Activated T-cell treated with anti-CD3 and anti-CD28 coated beads for 24 hours (primary cell): Measurements from ENCODE around the gene EVX2.

Experiments
- DNase-seq: peaks from one replicate; pipeline ENCODE4 v3.0.0-alpha.2; 2020; ENCODE audit warnings: low read depth

Gene EVX2

DNA sequence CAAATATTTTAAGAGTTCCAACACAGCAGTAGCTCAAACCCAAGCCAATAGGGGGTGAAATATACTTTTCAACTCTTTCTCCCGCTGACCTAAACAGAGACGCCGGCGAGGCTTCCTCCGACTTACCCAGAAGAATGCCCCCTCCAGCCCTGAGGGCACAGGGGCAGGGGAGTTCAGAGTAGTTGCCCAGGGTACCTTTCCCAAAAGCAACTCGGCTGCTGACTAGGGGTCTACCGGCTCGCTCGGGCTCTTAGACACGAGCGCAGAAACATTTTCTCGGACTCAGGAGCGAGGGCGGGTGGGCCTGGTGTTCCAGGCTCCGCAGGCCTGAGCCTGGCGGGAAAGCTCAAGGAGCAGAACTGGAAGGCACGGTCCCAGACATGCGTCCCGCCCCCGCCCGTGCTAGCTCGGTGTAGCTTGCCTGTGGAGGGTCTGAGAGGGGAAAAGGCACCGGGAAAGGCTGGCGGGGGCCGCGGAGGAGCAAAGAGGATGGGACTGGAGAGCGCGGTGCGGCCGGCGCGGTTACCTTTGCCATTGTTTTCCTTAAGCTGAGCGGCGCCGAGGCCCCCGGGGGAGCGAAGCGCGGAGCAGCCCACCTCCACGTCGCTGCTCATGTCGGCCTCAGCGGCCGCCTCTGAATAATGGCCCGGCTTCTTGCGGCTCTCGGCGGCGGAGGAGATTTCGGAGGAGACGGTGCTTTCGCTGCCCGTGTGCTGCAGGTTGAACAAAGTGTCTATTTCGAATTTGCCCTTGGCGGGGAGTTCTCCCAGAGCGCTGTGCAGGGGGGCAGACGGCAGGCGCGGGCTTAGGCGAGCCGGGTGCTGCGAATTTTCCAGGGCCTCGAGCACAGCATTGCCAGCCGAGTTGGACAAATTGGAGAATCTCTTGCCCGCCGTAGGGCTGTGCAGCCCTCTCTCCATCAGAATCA, 674 bp downstream of the EVX2 start:
- DNase-seq: no peak

DNA sequence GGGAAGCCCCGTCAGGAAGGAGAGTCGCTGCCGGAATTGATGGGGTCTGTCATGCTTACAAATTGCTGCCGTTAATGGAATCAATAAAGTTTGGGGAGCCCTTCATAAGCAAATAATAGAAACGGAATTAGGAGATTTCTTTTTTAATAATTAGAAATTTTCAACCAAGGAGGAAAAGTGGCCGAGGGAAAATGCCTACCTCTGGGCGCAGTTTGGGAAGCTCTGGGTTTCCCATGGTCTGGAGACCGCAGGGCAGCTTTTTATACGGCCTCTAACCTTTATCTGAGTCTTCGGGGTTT, 1.3 kb downstream of the EVX2 start:
- no peak for DNase-seq

DNA sequence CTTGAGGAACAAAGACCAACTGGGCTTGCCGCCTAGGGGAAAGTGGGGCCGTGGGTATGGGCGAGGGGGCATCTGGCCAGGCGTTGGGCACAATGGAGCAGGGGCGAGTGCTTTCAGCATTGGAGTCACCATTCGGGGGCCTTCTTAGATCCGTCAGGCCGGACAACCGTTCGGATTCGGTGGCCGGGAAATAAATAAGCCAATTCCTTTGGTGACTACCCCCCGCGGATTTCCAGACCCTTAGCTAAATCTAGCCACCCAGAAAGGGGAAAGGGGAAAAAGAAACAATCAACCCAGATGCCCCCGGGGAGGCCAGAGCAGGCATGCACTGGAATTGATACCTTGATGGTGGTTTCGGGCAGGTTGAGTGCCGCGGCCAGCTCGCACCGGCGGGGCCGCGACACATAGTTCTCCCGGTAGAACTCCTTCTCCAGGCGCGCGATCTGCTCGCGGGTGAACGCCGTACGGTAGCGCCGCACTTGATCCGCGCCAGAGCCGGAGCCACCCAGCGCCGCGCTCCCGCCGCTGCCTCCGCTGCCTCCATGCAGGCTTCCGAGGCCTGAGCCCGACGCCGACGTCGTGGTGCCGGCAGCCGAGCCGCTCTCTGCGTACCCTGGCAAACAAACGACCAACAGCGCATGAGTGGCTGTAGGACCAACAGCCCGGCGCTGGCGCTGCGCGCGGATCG, 1.8 kb downstream of the EVX2 start:
- DNase-seq: no peak

DNA sequence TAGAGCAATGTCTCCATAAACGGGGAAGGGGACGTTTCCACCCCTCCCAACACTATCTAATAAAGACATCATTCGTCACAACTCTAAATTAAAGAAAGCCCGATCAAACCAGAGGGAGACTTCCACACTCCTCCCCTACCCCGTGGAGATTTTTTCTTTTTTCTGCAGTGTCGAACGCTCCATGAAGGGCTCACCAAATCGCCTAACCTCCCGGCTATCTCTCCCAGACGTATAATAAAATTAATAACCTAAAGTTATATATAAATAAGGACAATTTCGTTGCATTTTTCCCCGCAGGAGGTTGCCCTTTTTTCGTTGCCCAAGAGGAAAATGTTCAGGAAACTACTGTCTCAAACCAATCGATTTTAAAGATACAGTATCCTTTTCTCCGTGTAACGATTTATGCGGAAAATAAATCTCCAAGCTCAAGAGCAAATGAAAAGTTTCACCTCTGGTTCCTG, 2.4 kb downstream of the EVX2 start:
- no peak for DNase-seq

DNA sequence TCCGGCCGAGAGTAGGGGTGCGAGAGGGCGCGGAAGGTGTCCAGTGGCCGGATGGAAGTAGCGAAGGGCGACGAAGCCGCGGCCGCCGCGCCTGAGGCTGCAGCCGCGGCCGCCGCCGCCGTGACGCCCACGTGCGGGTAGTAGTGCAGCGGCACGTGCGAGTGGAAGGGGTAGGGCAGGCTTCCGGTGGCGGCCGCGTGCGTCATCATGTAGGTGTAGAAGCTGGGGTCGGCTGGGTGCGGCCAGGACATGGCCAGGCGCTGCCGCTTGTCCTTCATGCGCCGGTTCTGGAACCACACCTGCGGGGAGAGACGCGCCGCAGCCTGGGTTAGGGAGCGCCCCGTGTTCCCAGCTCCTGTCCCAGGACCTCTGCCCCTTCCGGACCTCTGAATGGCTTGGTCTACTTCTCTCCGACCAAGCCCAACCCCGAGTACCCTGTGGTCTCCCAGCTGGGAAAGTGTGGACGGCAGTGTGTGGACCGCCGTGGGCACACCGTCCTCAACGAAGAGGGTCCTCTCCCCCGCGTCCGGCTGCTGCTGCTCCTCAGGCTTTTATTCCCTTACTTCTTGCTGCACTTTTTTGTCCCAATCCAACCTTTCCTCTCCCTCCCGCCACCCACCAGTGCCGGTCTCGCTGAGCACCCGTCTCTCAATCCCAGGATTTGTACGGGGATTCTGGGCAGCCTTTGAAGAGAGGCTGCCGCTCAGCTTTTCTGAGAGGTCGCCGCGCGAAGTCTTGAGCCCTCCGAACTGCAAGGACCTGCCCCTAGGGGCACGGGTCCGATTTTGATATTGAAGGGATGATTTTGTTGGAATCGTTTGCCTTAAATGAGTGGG, 3.0 kb downstream of the EVX2 start:
- no peak for DNase-seq

DNA sequence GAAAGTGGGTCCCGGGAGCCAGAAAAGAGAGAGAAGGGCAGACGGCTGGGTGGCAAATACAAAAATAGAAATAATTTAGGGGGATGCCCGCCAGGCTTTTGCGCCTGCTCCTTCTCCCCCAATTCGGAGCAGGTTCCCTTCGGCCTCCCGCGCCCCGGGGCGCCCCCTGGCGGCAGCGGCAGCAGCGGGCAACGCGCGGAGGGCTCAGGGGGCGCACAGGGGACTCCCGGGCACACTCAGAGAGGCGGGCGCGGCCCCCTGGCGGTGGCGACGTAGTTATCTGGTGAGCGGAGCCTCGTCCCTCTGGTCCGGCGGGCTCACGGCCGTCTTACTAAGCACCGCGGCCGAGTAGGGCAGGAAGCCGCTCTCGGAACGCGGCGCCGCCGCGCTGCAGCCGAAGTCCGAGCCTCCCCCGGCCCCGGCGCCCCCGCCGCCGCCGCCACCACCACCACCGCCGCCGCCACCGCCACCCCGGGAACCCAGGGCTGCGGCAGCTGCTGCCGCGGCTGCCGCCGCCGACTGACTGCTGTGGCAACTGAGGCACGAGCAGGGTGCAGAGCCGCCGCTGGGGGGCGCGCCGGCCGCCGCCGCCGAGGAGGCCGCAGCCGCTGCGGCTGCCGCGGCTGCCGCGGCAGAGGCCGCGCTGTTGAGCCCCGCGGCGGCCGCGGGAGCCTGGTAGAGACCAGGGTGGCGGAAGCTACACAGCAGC, 3.8 kb downstream of the EVX2 start:
- no peak for DNase-seq

DNA sequence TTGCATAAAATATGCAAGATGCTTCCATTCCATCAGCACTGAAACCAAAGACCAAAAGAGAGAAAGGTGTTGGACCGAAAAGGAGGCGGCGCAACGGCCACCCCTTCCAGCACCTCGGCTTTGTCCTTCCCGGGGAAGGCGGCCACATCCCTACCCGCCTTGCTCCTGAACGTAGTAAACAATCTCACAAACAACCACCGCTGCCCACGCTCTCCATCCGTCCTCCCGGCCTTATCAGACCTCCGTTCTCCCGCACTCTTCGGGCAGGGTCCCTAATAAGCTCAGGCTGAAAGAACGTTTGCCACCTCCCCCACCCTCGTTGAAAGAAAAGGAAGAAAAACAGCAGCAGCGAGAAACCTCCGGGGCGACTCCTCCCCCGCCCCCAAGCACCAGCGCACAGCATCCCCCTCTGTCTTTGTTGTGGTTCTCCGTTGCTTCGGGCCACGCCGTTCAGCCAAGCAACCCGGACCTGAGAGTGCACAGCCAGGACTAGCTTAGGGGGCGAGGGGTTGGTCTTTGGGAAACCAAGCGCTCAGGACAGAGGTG, 4.4 kb downstream of the EVX2 start:
- no peak for DNase-seq

DNA sequence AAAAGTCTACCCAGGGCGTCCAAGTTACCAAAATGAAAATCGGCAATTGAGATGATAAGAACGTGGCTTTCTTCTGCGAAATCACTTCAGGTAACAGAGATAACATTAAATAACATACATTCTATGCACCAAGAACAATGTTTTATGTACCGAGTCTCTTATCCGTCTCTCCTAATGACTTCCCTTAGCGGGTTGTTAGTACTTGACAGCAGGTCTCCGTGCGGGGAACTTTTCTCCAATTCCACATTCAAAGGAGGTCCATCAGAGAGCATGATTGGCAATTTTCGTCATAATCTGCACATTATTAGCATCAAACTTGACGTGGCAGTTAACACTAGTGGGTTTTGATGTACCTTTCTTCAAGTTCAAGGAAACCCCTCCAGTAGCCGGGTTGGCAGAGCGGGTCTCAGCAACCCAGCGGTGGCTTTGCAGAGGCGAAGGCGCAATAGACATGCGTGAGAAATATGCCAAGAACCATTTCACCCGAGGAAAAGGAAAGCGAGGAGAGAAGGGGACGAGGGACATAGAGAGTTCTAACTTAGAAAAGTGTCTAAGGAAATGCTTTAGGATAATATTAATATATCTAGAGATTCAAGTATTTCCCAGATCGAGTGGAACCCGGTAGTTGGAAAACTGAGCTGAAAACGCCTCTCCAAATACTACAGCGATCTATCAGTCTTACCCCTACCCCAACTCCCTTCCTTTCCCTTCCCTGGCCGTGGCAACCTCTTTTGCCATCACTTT, 5.0 kb downstream of the EVX2 start:
- no peak for DNase-seq

DNA sequence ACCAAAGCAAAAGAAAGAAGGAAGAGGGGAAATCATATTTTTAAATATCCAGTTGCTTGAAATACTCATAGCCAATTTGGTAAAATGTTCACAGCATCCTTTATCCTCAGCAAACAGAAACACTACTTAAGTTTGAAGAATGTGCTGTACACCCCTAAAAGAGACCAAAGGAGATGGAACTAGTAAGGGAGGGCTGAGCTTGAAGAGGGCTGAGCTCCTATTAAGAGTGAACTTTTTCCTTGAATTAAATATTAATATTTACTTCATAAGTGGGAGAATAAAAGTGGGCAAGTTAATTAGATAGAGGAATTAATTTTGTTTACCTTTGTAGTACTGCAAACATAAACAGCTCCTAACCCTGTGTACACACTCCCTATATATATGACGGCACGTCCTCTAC, 7.0 kb downstream of the EVX2 start:
- DNase-seq: no peak

DNA sequence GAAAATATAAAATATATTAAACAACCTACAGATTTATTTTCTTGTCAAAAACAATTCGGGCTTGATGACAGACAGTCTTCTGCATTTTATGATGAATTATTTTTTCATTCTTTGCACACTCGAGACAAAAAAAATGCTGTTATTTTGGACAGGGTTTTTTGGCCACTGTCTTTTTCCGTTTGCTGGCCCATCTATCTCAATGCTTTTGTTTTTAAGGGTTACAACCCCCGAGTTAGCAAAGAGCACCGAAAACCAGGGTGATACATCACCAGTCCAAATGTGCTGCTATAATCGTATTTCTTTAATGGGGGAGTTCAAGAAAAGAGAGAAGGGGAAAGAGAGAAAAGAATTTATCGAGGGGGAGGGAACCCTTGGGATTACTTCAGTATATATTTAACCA, 7.7 kb downstream of the EVX2 start:
- DNase-seq: no peak

DNA sequence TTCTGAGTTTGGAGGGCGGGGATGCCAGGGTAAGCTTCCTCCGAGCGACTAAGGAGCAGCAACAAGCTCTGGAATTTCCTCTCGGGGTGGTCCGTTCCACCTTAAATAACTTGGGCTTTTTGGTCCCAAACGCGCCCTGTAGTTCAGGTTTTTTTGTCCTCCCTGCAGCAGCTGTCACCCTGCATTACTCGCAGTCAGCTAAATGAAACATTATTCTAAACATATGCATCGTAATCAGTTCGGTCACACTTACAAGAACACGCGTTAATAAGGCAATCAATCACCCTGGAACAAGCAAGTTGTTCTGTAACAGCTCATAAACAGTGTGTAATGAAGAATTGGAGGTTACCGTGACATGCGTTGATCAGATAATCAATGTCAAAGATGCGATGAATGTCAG, 8.3 kb downstream of the EVX2 start:
- DNase-seq: no peak

DNA sequence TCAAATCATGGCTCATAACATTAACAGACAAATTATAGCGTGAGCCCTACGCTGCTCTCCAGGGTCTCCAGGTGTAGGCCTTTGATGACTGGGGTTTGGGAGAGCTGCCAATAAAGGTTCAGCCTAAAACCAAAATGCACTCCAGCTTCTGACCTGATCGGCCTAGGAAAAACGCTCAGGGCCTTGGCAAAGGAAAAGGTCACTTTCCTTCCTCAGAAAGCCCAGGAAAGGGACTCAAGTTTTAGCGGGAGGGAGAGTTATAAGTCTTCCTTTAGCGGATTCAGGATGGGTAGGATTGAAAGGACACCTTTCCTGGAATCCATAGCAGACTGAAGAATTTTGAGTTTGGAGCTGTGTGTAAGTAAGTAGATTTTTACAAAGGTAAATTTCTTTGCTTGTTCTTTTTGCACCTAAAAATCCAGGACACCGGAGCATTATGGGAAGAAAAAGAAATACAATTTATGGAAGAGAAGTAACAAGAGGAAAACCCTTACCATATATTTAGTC, 8.8 kb downstream of the EVX2 start:
- DNase-seq: no peak

DNA sequence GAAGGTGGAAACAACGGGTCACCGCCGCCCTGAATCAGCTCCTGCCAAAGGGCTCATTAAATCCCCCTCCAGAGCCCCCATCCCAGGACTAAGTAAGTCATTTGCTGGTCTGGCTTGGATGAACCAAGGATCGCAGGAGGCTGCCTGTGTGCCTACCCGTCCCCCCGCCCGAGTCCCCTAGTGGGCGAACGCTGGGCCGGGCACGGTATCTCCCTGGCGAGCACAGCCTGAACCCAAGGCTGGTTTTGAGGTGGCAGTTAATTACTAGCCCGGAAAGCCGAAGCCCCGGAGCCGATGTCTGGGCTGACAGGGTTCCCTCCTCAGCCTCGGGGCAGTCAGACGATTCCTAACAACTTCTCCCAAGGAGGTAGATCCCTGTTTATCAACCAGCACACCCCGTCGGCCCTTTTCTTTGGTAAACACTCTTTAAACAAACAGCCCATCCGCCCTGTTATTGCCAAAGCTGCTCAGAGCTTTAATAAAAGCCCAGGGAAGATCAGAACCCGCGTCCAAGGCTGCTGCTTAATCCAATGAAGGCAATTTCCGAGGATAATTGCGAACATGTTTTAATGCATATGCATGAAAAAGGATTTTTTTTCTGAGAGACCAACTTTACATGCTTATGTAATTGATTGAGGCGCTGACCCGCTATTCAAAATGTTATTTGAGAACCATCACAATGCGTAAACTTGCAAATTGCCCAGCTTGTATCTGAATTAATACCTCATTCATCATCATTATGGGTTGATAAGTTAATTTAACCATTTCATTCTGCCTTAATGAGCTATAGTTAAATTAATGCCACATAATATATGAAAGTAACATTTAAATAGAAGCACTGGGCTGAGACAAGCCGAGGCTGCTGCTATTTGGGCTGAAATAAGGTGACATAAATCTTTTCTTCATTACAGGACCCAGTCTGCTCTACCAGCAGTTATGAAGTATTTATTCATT, 10.5 kb downstream of the EVX2 start:
- no peak for DNase-seq

DNA sequence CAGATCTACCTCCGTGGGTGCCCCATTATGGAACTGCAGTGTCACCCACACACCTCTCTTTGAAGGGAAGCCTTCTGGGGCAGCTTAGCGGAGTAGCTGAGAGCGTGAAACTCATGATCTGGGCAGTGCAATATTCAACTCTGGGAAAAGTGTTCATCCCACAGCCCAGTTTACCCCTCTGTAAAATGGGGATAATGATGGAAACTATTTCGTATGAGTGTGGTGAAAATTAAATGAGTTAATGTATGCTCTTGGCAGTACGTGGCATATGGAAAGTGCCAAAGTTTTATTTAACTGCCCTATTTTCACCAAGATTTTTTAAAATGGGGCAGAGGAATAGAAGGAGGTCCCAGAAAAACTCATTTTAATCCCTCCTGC, 11.5 kb downstream of the EVX2 start:
- DNase-seq: no peak

DNA sequence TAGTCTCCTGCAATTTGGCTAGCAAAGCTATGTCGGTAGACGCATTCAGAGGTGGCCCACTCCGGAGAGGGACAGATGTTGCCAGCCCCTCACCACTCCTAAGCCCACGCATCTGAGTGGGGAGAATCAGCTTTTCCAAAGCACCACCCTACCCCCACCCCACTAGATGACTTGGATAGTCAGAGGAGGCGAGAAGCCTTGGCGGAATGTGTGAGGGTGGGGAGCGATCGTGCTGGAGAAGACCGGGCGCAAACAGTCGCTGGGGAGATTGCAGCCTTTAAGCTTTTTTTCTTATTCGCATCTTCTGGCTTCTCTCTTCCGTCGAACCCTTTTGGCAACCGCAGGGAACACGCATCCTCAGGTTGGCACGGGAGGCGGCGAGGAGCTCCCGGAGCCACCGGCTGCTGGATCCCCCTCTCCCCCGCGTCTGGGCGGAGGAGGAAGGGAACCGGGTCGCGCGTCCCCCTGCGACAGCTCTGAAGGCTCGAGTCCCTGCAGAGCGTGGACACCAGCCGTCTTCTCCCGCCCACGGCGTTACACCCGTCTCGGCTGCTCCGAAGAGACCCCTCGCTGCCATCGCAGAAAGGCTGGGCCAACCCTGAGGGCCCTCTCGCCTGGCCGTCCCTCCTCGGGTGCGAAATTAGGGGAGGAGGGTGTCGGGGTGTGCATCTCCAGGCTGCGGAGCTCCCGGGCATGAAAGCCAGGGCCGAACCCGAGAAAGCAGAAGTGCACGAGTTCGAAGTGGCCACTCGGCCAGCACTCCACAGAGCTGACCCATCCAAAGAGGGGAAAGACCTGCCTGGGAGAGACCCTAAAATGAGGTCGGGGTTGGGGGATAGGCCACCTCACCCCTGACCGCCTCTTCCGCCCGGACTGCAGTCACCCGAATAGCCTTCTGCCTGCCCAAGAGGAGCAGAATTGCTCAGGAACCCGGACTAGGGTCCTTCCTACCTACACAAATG, 12.2 kb downstream of the EVX2 start:
- no peak for DNase-seq

DNA sequence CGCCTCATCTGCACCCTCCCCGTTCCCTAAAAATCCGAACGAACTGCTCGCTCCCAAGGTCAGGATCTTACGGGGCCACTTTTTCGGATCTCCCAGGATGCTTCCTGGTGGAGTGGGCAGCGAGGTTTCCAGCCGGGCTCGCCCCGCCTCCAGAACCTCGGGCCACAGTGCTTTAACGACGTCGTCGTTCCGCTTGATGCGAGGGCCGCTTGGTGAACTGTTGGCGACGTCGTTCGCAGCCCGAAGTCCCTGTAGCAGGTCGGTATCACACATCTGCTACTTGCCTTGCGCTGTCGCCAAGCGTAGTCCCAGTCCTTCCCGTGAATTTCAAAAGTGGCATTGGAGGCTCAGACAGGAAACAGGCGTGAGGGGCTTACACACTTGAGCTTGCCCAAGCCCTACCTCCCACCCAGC, 15.3 kb downstream of the EVX2 start:
- no peak for DNase-seq

DNA sequence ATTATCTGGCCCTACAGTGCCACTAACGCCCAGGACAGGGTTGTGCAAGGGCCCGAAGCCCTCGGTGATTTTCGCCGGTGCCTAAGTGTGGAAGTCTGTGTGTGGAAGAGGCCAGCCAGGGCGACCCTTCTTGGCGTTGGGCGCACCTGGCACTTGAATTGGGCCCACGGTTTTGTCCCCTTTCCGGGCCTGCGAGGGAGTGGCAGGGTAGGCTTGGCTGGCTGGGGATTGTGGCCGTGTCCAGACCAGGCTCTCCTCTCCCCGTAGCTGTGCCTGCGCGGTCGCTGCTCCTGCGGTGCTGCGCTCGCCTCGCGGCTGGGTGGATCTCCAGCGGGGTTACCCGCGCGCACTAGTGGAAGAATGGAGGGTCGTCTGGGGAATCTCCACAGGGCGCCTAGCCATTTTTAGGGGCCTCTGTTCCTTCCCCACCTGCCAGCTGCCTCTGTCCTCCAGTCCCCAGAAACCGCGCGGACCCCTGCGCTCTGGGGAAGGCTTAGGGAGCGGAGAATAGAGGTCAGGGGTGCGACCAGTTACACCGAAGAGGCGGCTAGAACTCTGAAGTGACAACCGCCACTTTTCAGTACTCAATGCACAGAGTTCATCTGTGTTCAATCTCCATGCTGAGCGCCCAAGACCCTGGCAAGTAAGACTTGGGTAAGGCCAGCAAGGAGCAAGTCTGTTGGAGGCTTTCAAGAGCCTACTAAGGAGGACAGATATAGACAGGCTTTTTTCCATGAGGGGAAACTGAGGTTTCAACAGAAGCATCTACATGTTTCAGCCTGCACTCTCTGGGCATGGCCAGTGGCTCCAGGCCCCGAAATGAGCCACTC, 16.0 kb downstream of the EVX2 start:
- no peak for DNase-seq
